Measurements from ENCODE around the gene NUMB. TPM values are rescaled to one million over a fixed set of nuclear protein-coding genes. Genes with fewer than 3 reads are reported as not detected.
A peak's percentile ranks its signal among the peaks of the same experiment; 100 is the strongest.

Gene NUMB
- total RNA-seq, 4 donors from 2014 or later, result 105 to 125 (median 117) TPM

DNA sequence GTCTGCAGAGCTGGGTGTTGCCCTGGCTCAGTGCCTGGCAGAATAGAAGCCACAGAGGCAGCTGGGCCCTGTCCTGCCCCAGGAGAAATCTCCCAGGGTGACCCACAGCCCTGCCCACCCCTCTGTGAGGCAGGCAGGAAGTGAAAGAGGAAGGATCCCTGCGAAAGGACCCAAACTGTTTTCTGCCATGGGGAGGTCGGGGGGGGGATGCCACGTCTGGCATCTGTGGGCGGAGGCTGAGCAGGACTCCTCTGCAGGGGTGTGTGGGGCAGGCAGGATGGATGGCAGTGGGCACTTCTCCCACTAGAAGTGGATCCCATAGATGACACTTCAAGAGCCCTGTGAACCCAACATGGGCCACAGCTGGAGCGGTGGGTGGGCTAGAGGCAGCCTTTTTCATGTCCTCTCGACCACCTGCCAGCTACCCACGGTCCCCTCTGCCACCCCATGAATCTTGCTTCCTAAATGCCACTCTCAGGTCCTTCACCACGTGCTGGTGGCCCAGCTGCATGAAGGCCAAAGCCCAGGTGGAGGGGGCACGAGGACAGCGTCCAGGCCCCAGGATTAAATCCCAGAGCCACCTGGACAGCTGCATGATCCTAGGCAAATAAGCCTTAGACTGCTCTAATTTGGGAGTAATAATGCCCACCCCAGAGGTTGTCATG, 217.4 kb downstream of the NUMB start:
- no peaks in the 10 kb centered on the region for H3K36me3 ChIP-seq
- H3K4me3 ChIP-seq, result no peak overlapping the region
- TF ChIP-seq, protein P1, sequence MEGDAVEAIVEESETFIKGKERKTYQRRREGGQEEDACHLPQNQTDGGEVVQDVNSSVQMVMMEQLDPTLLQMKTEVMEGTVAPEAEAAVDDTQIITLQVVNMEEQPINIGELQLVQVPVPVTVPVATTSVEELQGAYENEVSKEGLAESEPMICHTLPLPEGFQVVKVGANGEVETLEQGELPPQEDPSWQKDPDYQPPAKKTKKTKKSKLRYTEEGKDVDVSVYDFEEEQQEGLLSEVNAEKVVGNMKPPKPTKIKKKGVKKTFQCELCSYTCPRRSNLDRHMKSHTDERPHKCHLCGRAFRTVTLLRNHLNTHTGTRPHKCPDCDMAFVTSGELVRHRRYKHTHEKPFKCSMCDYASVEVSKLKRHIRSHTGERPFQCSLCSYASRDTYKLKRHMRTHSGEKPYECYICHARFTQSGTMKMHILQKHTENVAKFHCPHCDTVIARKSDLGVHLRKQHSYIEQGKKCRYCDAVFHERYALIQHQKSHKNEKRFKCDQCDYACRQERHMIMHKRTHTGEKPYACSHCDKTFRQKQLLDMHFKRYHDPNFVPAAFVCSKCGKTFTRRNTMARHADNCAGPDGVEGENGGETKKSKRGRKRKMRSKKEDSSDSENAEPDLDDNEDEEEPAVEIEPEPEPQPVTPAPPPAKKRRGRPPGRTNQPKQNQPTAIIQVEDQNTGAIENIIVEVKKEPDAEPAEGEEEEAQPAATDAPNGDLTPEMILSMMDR (IDR thresholded peaks at IDR 0.05), result no peak
- no peak for TF ChIP-seq POLR2A (IDR thresholded peaks at IDR 0.05)
- H3K9me3 ChIP-seq, result peaks cover 0 to 4% (median 0%) of the 10 kb centered on the region in 4 donors
- peak overlapping the region in 1 of 4 donors; percentile 46 for H3K27ac ChIP-seq
- peak; percentile 41 to 65 (median 49) for DNase-seq
- H3K27me3 ChIP-seq, result no peaks in the 10 kb centered on the region
- H3K4me1 ChIP-seq, result peaks cover 0 to 52% (median 31%) of the 10 kb centered on the region in 4 donors

DNA sequence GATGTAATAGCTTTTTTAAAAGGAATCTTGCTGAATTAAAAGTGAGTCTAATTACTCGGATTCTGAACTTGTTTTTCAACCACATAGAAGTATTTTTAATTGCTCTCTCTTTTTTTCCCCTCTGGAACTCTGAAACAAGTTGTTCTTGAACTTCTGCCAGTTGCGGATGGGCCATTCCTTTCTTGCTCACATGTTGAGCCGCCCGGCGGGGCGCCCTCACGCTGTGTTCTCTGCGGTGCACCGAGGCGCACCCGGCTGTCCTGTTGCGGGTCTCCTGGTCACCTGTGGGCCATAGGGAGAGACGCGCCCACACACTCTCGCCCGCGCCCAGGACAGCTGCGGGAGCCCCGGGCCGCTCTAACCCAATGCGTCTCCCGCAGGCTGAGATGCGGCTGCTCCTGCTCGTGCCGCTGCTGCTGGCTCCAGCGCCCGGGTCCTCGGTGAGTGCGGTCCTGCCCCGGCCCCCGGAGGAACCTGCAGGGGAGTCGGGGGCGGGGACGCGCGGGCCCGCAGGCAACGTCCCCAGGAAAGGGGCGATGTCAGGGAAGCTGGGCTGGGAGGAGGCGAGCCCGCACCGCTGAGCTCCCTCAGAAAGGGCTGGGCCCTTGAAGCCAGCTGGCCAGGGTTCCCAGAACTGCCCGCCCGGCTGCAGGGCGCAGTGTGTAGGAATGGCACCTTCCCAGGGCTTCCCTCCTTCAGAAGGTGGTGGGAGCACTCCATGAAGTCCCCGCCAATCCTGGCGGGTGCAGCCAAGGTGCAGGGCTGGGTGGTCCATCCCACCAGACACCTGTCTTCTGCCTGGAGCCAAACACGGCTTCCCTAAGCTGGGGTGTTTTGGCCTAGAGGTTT, 218.7 kb downstream of the NUMB start:
- H3K4me3 ChIP-seq, result peak overlapping the region; percentile 13 to 59 (median 36)
- H3K27ac ChIP-seq, result peak overlapping the region in 2 of 4 donors; percentile 9 to 62
- peaks cover 0 to 62% (median 29%) of the 10 kb centered on the region in 4 donors for H3K4me1 ChIP-seq
- H3K36me3 ChIP-seq, result no peaks in the 10 kb centered on the region
- DNase-seq, result peak in 1 of 3 donors; percentile 50
- TF ChIP-seq, protein P1 (IDR thresholded peaks at IDR 0.05), result no peak
- TF ChIP-seq POLR2A (IDR thresholded peaks at IDR 0.05), result no peak
- H3K27me3 ChIP-seq, result no peaks in the 10 kb centered on the region
- no peaks in the 10 kb centered on the region for H3K9me3 ChIP-seq

DNA sequence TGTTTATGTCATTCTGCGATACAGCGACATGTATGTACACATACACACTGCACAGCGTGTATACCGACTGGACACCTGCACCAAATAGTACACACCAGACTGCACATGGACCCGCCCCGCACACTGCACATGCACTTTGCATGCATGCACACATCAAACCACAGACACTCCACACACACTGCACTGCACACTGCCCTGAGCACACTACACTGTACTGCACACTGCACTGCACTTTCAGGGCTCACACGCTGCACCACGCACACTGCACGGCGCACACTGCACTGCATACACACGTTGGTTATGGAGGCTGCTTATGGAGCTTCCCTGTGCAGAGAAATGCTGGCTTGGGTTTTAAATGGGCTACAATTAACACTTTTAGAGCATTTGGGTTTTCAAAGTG, 219.4 kb downstream of the NUMB start:
- Histone ChIP-seq H3K9me3 (no peaks in the 10 kb centered on the region), H3K4me1 (peaks cover 0 to 62% (median 29%) of the 10 kb centered on the region in 4 donors), H3K27ac (peak overlapping the region in 1 of 4 donors; percentile 62), H3K4me3 (peak overlapping the region in 1 of 4 donors; percentile 59), H3K27me3 (no peaks in the 10 kb centered on the region), H3K36me3 (no peaks in the 10 kb centered on the region)
- TF ChIP-seq, protein P1 (IDR thresholded peaks at IDR 0.05), result no peak
- no peak for TF ChIP-seq POLR2A (IDR thresholded peaks at IDR 0.05)
- peak in 1 of 3 donors; percentile 37 for DNase-seq

DNA sequence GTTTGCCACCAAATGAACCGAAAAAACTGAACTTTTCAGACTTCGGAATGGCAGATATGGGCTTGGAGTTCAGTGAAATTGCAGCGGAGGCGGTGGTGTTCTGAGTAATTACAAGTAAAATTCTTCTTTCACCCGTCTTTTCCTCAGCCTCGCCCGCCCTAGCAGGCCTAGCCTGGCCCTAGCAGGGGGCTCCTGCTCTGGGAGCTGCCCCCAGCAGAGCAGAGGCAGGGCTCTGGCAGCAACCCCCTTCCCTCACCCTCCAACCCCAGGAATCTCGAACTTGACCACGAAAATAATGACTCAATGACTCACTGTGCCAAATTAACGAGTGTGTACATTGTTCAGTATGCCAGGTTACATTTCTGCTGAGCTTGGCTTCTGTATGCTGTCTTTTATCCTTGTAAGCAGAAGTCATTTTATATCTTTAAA, 219.9 kb downstream of the NUMB start:
- H3K4me1 ChIP-seq, result peaks cover 0 to 60% (median 29%) of the 10 kb centered on the region in 4 donors
- no peaks in the 10 kb centered on the region for H3K27me3 ChIP-seq
- peak in 1 of 3 donors; percentile 44 for DNase-seq
- H3K27ac ChIP-seq, result peak overlapping the region in 2 of 4 donors; percentile 35 to 62
- H3K36me3 ChIP-seq, result no peaks in the 10 kb centered on the region
- no peaks in the 10 kb centered on the region for H3K9me3 ChIP-seq
- peak overlapping the region; percentile 41 to 59 (median 56) for H3K4me3 ChIP-seq
- no peak for TF ChIP-seq POLR2A (IDR thresholded peaks at IDR 0.05)
- TF ChIP-seq, protein P1 (IDR thresholded peaks at IDR 0.05), result no peak

DNA sequence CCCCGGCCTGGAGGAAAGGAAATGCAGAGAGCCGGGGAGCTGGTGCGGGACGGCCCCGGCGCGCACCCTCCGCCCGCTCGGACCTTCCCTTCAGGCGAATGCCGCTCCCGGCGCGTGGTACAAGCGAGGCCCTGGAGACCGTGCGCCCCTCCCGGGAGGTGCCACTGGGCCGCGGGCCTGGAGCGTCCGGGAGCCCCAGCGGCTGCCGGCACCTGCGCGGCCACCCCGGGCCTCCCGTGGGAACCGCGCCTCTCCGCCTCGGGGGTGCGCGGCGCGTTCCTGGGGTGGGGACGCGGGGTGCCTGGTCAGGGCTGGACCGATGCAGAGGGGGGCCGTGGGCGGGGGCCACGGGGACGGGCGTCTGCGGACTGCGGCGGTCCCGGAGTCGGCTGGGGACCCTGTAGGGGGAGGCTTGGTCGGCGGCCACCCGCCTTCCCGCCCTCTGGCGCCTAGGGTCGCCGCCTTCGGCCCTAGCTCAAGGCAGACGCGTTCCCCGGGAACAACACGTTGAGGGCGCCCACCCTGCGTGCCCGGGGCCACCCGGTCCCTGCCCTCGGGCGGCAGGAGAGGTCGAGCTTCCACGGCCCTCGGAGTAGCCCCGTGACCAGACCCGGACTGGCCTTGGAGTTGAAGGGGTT, 220.4 kb downstream of the NUMB start:
- H3K4me1 ChIP-seq, result peaks cover 0 to 56% (median 29%) of the 10 kb centered on the region in 4 donors

More for the DNA sequence above, 220.4 kb downstream of the NUMB start:
- peak in 1 of 3 donors; percentile 52 for DNase-seq
- Histone ChIP-seq H3K4me3 (peak overlapping the region; percentile 41 to 59 (median 56)), H3K27me3 (no peaks in the 10 kb centered on the region), H3K36me3 (no peaks in the 10 kb centered on the region), H3K9me3 (no peaks in the 10 kb centered on the region), H3K27ac (peak overlapping the region in 3 of 4 donors; percentile 32 to 62 (median 35))
- no peak for TF ChIP-seq POLR2A (IDR thresholded peaks at IDR 0.05)
- TF ChIP-seq, protein P1 (IDR thresholded peaks at IDR 0.05), result no peak
